Smooth muscle cell (in vitro differentiated cells): Measurements from ENCODE around the gene WEE2. TPM values are rescaled to one million over a fixed set of nuclear protein-coding genes. Genes with fewer than 3 reads are reported as not detected.

Source experiments
- DNase-seq: peaks from one replicate; lab custom pipeline; 2025; ENCODE audit not compliant: unreplicated experiment; lab: John Stamatoyannopoulos, UW
- H2AFZ ChIP-seq: fragments of 200-600 bp; sonication (generic); 2 replicates; pipeline ENCODE4 v1.6.0; 2016; ENCODE audit warnings: antibody characterized with exemption, low read depth, mild to moderate bottlenecking
- H3F3A ChIP-seq: fragments of 200-600 bp; sonication (generic); 2 replicates; pipeline ENCODE4 v1.6.0; 2017; ENCODE audit warnings: antibody characterized with exemption, low read depth
- H3K27ac ChIP-seq: fragments of 200-600 bp; sonication (generic); 2 replicates; pipeline ENCODE4 v1.5.1; 2016; ENCODE audit warnings: low read depth, mild to moderate bottlenecking
- H3K27me3 ChIP-seq: fragments of 200-600 bp; sonication (generic); 2 replicates; pipeline ENCODE4 v1.6.1; 2016; ENCODE audit warnings: low read depth, mild to moderate bottlenecking
- H3K36me3 ChIP-seq: fragments of 200-600 bp; sonication (generic); 2 replicates; pipeline ENCODE4 v1.5.1; 2016; ENCODE audit warnings: low read depth
- H3K4me1 ChIP-seq: fragments of 200-600 bp; sonication (generic); 2 replicates; pipeline ENCODE4 v1.5.1; 2016; ENCODE audit warnings: low read depth
- H3K4me2 ChIP-seq: fragments of 200-600 bp; sonication (generic); 2 replicates; pipeline ENCODE4 v1.6.0; 2016; ENCODE audit warnings: mild to moderate bottlenecking
- H3K4me3 ChIP-seq: fragments of 200-600 bp; sonication (generic); 2 replicates; pipeline ENCODE4 v1.5.1; 2016; ENCODE audit warnings: mild to moderate bottlenecking
- H3K79me2 ChIP-seq: fragments of 200-600 bp; sonication (generic); 2 replicates; pipeline ENCODE4 v1.6.0; 2016; ENCODE audit warnings: low read depth, mild to moderate bottlenecking
- H3K9ac ChIP-seq: fragments of 200-600 bp; sonication (generic); 2 replicates; pipeline ENCODE4 v1.6.0; 2016; ENCODE audit warnings: low read depth
- H3K9me3 ChIP-seq: fragments of 200-600 bp; sonication (generic); replicated peaks from 2 replicates; pipeline ENCODE4 v1.5.1; 2016; ENCODE audit warnings: low read depth
- H4K20me1 ChIP-seq: fragments of 200-600 bp; sonication (generic); 2 replicates; pipeline ENCODE4 v1.6.0; 2016; ENCODE audit warnings: low read depth
- CTCF ChIP-seq: fragments of 200-600 bp; sonication (generic); IDR thresholded peaks from 2 replicates; pipeline ENCODE4 v1.5.1; 2017; ENCODE audit warnings: borderline replicate concordance, mild to moderate bottlenecking, antibody characterized with exemption; ENCODE audit not compliant: insufficient read depth, poor library complexity, severe bottlenecking
- WGBS: methylation state at CpG from one replicate; pipeline ENCODE4 v1.1.7; 2016; ENCODE audit warnings: low lambda C conversion rate; 5-methylcytosine and 5-hydroxymethylcytosine counted together
- polyA plus RNA-seq: library from polyadenylated mRNA; unstranded; fragments of >200 nt; fragmentation: Nextera tagmentation; extraction: Ambion mirVana; gene quantifications from 2 replicates; pipeline ENCODE4 v1.2.1, GENCODE V29; 2016
- total RNA-seq: library from RNA; depleted of rRNA; stranded (reverse); fragments of >200 nt; gene quantifications from 2 replicates; pipeline ENCODE4 v1.2.3, GENCODE V29; 2014

WEE2 gene
- total and polyA plus RNA-seq, 2 experiments from 2014 or later: not detected

GRCh38 chr7:141731476-141732149 is 23.5 kb downstream of the WEE2 start:
- H3K27ac ChIP-seq: no peak overlapping the region
- no peaks in the 10 kb centered on the region for H3K27me3 ChIP-seq
- H3K9ac ChIP-seq: no peak overlapping the region
- no peaks in the 10 kb centered on the region for H3K4me1 ChIP-seq
- TF ChIP-seq CTCF: no peak
- no peaks in the 10 kb centered on the region for H4K20me1 ChIP-seq
- no peak overlapping the region for H3K4me3 ChIP-seq
- H3K79me2 ChIP-seq: no peaks in the 10 kb centered on the region
- H3K36me3 ChIP-seq: no peaks in the 10 kb centered on the region
- H2AFZ ChIP-seq: no peak overlapping the region
- DNase-seq: no peak
- WGBS: 94% methylated on average over 12 of the region's 24 CpGs
- no peak overlapping the region for H3K4me2 ChIP-seq
- H3F3A ChIP-seq: no peaks in the 10 kb centered on the region
- no peaks in the 10 kb centered on the region for H3K9me3 ChIP-seq

GRCh38 chr7:141737118-141737835 is 29.1 kb downstream of the WEE2 start:
- 78% methylated on average over 11 of the region's 11 CpGs for WGBS
- H2AFZ ChIP-seq: peak overlapping the region; percentile 92
- no peaks in the 10 kb centered on the region for H3K36me3 ChIP-seq
- DNase-seq: no peak
- H3K27ac ChIP-seq: peak overlapping the region; percentile 73
- H3F3A ChIP-seq: no peaks in the 10 kb centered on the region
- no peaks in the 10 kb centered on the region for H3K9me3 ChIP-seq
- peaks cover 11% of the 10 kb centered on the region for H3K4me1 ChIP-seq
- peaks cover 28% of the 10 kb centered on the region for H3K79me2 ChIP-seq
- peak overlapping the region; percentile 67 for H3K9ac ChIP-seq
- no peaks in the 10 kb centered on the region for H3K27me3 ChIP-seq
- H3K4me2 ChIP-seq: peak overlapping the region; percentile 90
- no peak for TF ChIP-seq CTCF
- H3K4me3 ChIP-seq: peak overlapping the region; percentile 84
- H4K20me1 ChIP-seq: no peaks in the 10 kb centered on the region

GRCh38 chr7:141737836-141738591 is 29.9 kb downstream of the WEE2 start, which contains the start of gene SSBP1:
TSS of gene SSBP1 (plus strand) at chr7:141738358. CDS start at chr7:141739167, 809 bp downstream.
- Histone ChIP-seq H3K79me2 (peaks cover 28% of the 10 kb centered on the region), H3K9me3 (no peaks in the 10 kb centered on the region), H3K4me1 (peaks cover 11% of the 10 kb centered on the region), H3K27me3 (no peaks in the 10 kb centered on the region), H3K4me3 (peak within 1 kb of the TSS; percentile 84), H2AFZ (peak within 1 kb of the TSS; percentile 92), H3K9ac (peak within 1 kb of the TSS; percentile 79), H3K36me3 (no peaks in the 10 kb centered on the region), H3K4me2 (peak within 1 kb of the TSS; percentile 90), H3K27ac (peak within 1 kb of the TSS; percentile 73), H3F3A (no peaks in the 10 kb centered on the region), H4K20me1 (no peaks in the 10 kb centered on the region)
- whole genome bisulfite sequencing: 3% methylated on average over 46 of the region's 46 CpGs
- TF ChIP-seq CTCF: peak; percentile 74
- peak; percentile 52 for DNase-seq
